Astrocyte of the spinal cord (primary cell): ENCODE data around the gene TCF7.
A peak's percentile ranks its signal among the peaks of the same experiment; 100 is the strongest.

Experiments
- DNase-seq: peaks from one replicate; pipeline ENCODE4 v3.0.0; 2011; ENCODE audit warnings: low read depth, low spot score
- H3K4me3 ChIP-seq: 2 replicates; pipeline ENCODE4 v1.5.1; 2011; ENCODE audit warnings: low read depth, mild to moderate bottlenecking, low read length, moderate library complexity
- in situ Hi-C: cut with HindIII; loops from 2 replicates; pipeline ENCODE4 v1.10.0; 2017; ENCODE audit warnings: low sequenced_read_pairs
- TF ChIP-seq, protein P1 (sequence below): IDR thresholded peaks from 2 replicates; pipeline ENCODE4 v1.5.1; 2012; ENCODE audit warnings: low read depth, mild to moderate bottlenecking, low read length, inconsistent platforms

Gene TCF7

DNA sequence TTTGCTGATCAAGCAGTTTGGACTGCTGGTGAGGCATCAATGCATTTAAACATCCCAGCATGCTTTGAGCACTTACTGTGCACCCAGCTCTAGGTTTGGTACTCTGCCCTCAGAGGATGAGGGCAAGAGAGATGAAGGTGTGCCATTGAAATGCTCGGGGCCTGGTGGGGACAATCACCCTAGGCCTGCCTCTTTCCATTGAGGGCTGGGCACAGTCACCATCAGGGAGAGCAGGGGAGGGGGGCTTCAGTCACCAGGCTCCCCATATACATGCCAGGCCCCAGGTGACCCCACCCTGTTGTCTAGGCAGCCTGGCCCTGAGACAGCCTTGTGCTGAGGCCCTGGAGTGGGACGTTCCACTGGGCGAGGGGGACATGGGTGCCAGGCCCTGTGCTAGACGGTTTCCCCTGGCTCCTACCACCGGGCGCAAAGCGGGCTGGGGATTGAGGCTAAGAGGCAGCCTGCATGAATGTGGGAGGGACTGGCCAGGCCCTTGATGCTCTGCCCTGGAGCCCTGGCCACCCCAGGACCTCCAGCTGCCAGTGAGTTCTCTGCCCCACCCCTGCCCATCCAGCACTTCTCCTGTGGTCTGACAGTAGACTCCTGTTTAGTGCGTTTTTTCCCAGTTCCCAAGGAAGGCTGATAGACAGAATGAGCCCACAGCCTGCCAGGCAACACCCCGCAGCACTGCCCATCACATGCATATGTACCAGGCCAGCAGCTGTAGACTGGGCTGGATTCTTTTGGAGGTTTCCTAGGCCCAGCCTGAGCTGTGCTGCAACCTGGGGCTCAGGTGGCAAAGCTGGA lies 18.9 kb downstream of the TCF7 start:
- TF ChIP-seq, protein P1, sequence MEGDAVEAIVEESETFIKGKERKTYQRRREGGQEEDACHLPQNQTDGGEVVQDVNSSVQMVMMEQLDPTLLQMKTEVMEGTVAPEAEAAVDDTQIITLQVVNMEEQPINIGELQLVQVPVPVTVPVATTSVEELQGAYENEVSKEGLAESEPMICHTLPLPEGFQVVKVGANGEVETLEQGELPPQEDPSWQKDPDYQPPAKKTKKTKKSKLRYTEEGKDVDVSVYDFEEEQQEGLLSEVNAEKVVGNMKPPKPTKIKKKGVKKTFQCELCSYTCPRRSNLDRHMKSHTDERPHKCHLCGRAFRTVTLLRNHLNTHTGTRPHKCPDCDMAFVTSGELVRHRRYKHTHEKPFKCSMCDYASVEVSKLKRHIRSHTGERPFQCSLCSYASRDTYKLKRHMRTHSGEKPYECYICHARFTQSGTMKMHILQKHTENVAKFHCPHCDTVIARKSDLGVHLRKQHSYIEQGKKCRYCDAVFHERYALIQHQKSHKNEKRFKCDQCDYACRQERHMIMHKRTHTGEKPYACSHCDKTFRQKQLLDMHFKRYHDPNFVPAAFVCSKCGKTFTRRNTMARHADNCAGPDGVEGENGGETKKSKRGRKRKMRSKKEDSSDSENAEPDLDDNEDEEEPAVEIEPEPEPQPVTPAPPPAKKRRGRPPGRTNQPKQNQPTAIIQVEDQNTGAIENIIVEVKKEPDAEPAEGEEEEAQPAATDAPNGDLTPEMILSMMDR, result no peak
- no peak overlapping the region for H3K4me3 ChIP-seq
- DNase-seq, result no peak
- in situ Hi-C loops, result no loop called here

GRCh38 chr5:134133995-134134541 lies 19.6 kb downstream of the TCF7 start:
- H3K4me3 ChIP-seq, result no peak overlapping the region
- in situ Hi-C loops, result no loop called here
- TF ChIP-seq, protein P1, result no peak
- no peak for DNase-seq

DNA sequence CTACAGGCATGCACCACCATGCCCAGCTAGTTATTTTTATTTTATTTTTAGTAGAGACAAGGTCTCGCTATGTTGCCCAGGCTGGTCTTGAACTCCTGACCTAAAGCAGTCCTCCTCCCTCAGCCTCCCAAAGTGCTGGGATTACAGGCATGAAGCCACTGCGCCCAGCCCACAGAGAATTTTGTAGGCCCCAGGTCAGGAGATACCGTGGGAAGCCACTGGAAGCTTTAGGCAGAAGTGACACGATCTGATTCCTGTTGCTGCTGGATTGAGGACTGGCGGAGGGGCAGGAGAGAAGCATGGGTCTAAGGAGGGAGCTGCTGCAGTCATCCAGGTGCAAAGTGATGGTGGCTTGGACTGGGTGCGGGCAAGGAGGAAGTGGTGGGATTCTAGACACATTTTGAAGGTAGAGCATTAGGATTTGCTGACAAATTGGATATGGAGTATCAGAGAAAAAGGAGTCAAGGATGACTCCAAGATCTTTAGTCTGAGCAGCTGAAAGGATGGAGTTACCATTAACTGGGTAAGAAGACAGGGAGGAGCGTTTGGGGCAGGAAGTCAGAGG lies 20.7 kb downstream of the TCF7 start:
- no peak overlapping the region for H3K4me3 ChIP-seq
- in situ Hi-C loops, result no loop called here
- TF ChIP-seq, protein P1, result no peak
- DNase-seq, result no peak

DNA sequence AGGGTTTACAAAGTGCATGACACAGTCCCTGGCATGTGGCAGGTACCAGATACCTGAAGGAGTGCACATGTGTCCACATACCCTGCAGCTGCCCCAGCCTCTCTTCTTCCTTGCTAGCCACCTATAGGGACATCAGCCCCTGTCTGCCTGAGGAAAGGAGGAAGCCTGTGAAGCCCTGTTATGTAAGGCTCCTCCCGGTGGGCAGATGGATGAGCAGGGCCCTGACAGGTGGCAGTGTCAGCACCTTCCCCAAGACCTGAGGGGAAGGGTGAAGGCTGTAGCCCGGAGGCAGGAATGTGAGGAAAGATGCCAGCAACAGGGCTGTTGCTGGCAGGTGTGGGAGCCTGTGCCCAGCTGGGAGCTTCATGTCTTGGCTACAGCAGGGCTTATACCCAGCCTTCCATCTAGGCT lies 21.7 kb downstream of the TCF7 start:
- in situ Hi-C loops, result no loop called here
- TF ChIP-seq, protein P1, result no peak
- no peak overlapping the region for H3K4me3 ChIP-seq
- DNase-seq, result no peak

DNA sequence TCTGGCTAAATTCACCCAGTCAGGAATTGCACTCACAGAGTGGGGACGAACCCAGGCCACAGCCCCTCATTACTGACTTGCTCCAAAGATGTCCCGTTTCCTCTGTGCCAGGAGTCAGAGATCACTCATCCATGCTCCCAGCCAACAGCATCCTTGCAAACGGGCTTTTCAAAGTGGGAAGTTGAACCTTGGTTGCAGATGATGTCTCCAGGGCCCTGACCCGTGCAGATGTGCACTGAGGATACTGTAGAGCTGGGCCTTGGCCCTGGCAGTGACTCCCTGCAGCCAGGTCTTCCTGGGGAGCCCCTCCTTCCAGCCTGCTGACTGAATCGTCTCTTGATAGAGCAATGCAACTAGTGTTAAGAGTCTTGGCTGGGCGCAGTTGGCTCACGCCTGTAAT lies 22.3 kb downstream of the TCF7 start:
- TF ChIP-seq, protein P1, result no peak
- in situ Hi-C loops, result no loop called here
- no peak overlapping the region for H3K4me3 ChIP-seq
- DNase-seq, result no peak

DNA sequence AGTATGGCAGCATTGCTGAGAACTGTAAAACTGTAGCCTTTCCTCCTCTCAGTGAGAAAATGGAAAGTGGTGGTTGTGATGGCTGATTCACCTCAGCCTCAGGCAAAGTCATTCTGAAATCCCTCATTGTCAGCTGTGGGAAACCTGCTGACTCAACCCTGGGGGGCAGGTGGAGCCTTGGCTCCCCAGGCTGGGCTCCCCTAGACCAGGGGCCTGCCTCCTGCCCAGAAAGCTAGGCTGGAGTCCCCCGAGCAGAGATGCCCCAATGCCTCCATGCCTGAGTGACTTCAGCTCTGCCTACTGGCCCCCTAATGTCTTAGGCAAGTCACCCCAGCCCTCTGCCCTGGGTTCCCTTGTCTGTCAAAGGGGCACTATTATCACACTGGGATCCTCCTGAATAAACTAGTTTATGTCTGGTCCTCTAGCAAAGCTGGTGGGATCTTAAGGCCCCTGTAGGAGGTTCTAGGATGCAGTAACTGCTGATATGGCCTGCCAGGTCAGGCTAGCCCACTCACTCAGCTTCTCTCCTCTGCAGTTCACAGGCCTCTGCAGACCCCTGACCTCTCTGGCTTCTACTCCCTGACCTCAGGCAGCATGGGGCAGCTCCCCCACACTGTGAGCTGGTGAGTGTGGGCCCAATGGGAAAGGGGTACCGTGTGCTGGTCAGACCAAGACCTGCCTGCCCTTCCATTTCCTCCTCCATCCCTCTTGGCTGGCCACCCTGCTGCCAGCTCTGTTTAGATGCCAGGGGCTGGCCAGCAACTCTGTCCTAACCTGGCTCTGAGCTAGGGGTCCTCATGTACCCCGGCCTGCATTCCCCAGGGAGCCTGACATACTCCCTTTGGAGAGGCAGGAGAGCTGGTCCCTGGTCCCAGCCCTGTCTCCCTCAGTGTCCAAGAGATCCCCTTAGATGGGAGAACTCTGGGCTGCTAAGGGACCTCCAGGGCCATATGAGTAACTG lies 24.2 kb downstream of the TCF7 start:
- DNase-seq, result peak; percentile 53
- in situ Hi-C loops, result no loop called here
- H3K4me3 ChIP-seq, result no peak overlapping the region
- TF ChIP-seq, protein P1, result no peak
